GM12878 (cell line): Measurements from ENCODE around the gene NHERF2. TPM values are rescaled to one million over a fixed set of nuclear protein-coding genes. Genes with fewer than 3 reads are reported as not detected.
"Not testable (repeated sequence)": the region's sequence is repeated elsewhere in the genome, so short reads cannot be mapped to it uniquely, and the experiment has no call there.

Experiments used
- ATAC-seq: fragments of 200-7000 bp; cut with Tn5 transposase; 3 replicates; pipeline ENCODE4 v1.9.1; 2020; ENCODE audit warnings: mild to moderate bottlenecking, moderate library complexity
- BruUV-seq: library from RNA; stranded (reverse); fragments of 400-500 nt; replicated peaks from 2 replicates; lab custom pipeline; 2021; lab: Mats Ljungman, UMichigan
- CTCF ChIA-PET: fragments of 300-600 bp; sonication (Branson Sonifier 250); formaldehyde crosslinking; extraction: SDS; loops from one replicate; lab custom pipeline; 2021; ENCODE audit warnings: inconsistent platforms; lab: Yijun Ruan, JAX
- POLR2A ChIA-PET: fragments of 350-600 bp; formaldehyde crosslinking; extraction: SDS; loops from one replicate; lab custom pipeline; 2021; ENCODE audit warnings: inconsistent platforms; lab: Charles Lee
- RAD21 ChIA-PET: fragments of 300-600 bp; sonication (Branson Sonifier 250); formaldehyde crosslinking; loops from one replicate; lab custom pipeline; 2023; ENCODE audit warnings: antibody characterized with exemption; ENCODE audit not compliant: unreplicated experiment; lab: Charles Lee
- SMC1A ChIA-PET: fragments of 300-600 bp; sonication (Branson Sonifier 250); formaldehyde crosslinking; loops from one replicate; lab custom pipeline; 2023; ENCODE audit not compliant: unreplicated experiment, uncharacterized antibody; lab: Charles Lee
- DNase-seq: peaks from one replicate; pipeline ENCODE4 v3.0.0-alpha.2; 2011; ENCODE audit warnings: low read depth, low spot score
- FAIRE-seq: peaks from 3 replicates; lab custom pipeline; 2011; peaks lifted over from hg19 to GRCh38; lab: Jason Lieb, UNC
- H2AFZ ChIP-seq: 2 replicates; pipeline ENCODE4 v1.6.0; 2011; ENCODE audit warnings: low read depth, low read length, control low read depth; ENCODE audit not compliant: control insufficient read depth
- H3K27ac ChIP-seq: 2 replicates; pipeline ENCODE4 v1.5.1; 2011; ENCODE audit warnings: control low read depth; ENCODE audit not compliant: control insufficient read depth, insufficient read depth
- H3K27me3 ChIP-seq, 2 experiments: replicated peaks in 1 of 2; 2 replicates each; pipeline versions ENCODE4 v1.6.0 to v1.6.1; 2011; ENCODE audit warnings: low read length in 1 of 2; ENCODE audit not compliant: control insufficient read depth in 2 of 2, insufficient read depth in 2 of 2
- H3K36me3 ChIP-seq, 2 experiments: 2 replicates each; pipeline ENCODE4 v1.5.1; 2011; ENCODE audit warnings: low read length in 1 of 2; ENCODE audit not compliant: control insufficient read depth in 2 of 2, insufficient read depth in 2 of 2
- H3K4me1 ChIP-seq: 2 replicates; pipeline ENCODE4 v1.6.1; 2011; ENCODE audit warnings: mild to moderate bottlenecking, low read length, moderate library complexity, mixed read lengths; ENCODE audit not compliant: control insufficient read depth, insufficient read depth
- H3K4me2 ChIP-seq: 2 replicates; pipeline ENCODE4 v1.6.0; 2011; ENCODE audit warnings: control low read depth; ENCODE audit not compliant: control insufficient read depth, insufficient read depth
- H3K4me3 ChIP-seq: fragments of 200-600 bp; sonication (generic); 2 replicates; pipeline ENCODE4 v1.5.1; 2016
- H3K79me2 ChIP-seq: 2 replicates; pipeline ENCODE4 v1.6.0; 2011; ENCODE audit warnings: low read length; ENCODE audit not compliant: control insufficient read depth, insufficient read depth
- H3K9ac ChIP-seq: 2 replicates; pipeline ENCODE4 v1.8.0; 2011; ENCODE audit warnings: low read length, control low read depth, mixed read lengths; ENCODE audit not compliant: control insufficient read depth, insufficient read depth
- H3K9me3 ChIP-seq: replicated peaks from 3 replicates; pipeline ENCODE4 v1.5.1; 2011; ENCODE audit warnings: mild to moderate bottlenecking, low read length; ENCODE audit not compliant: control insufficient read depth, insufficient read depth
- H4K20me1 ChIP-seq: 2 replicates; pipeline ENCODE4 v1.6.0; 2011; ENCODE audit not compliant: control insufficient read depth, insufficient read depth
- CHD4 ChIP-seq: fragments of 200-600 bp; sonication (generic); IDR thresholded peaks from 2 replicates; pipeline ENCODE4 v1.6.1; 2016; ENCODE audit warnings: mild to moderate bottlenecking
- CREB1 ChIP-seq: IDR thresholded peaks from 2 replicates; pipeline ENCODE4 v1.6.1; 2012; ENCODE audit warnings: low read depth, mild to moderate bottlenecking, inconsistent platforms
- EGR1 ChIP-seq, 2 experiments: IDR thresholded peaks; 1 replicate in 1 of 2; 2 replicates in 1 of 2; pipeline ENCODE4 v1.6.1; 2011 to 2012; ENCODE audit warnings: low read depth in 2 of 2, low read length in 2 of 2, borderline replicate concordance in 1 of 2, mild to moderate bottlenecking in 1 of 2, moderate library complexity in 1 of 2
- FOXK2 ChIP-seq: fragments of 450-650 bp; IDR thresholded peaks from 2 replicates; pipeline ENCODE4 v1.6.1; 2017; ENCODE audit warnings: mild to moderate bottlenecking, moderate library complexity
- HDAC6 ChIP-seq: fragments of 200-600 bp; sonication (generic); IDR thresholded peaks from one replicate; pipeline ENCODE4 v1.8.0; 2017; ENCODE audit warnings: antibody characterized with exemption; ENCODE audit not compliant: unreplicated experiment
- JUNB ChIP-seq: IDR thresholded peaks from 2 replicates; pipeline ENCODE4 v1.6.1; 2016; ENCODE audit warnings: antibody characterized with exemption, mild to moderate bottlenecking
- SP1 ChIP-seq: IDR thresholded peaks from one replicate; pipeline ENCODE4 v1.6.1; 2011; ENCODE audit warnings: low read depth, low read length
- YY1 ChIP-seq: IDR thresholded peaks from 2 replicates; pipeline ENCODE4 v1.6.1; 2011; ENCODE audit warnings: low read depth, mild to moderate bottlenecking, low read length
- ZBED1 ChIP-seq: IDR thresholded peaks from 2 replicates; pipeline ENCODE4 v1.6.1; 2016; ENCODE audit warnings: borderline replicate concordance
- ZNF274 ChIP-seq: IDR thresholded peaks from one replicate; pipeline ENCODE4 v1.8.0; 2011; ENCODE audit not compliant: insufficient read length, insufficient read depth
- WGBS: methylation state at CpG from one replicate; pipeline ENCODE4 v1.1.6; 2016; ENCODE audit warnings: low lambda C conversion rate; ENCODE audit not compliant: insufficient replicate concordance, insufficient coverage; ENCODE audit errors: missing lambda C conversion rate; 5-methylcytosine and 5-hydroxymethylcytosine counted together
- in situ Hi-C: fragments of 300-500 bp; cut with MboI; formaldehyde crosslinking; loops from 9 replicates; pipeline ENCODE4 v1.14.3; 2018; ENCODE audit warnings: mixed read lengths
- intact Hi-C: fragments of 100-400 bp; cut with micrococcal nuclease; formaldehyde crosslinking; loops from one replicate; pipeline ENCODE4 v1.14.2; 2022; ENCODE audit not compliant: unreplicated experiment
- polyA plus RNA-seq, 11 experiments: library from polyadenylated mRNA; depleted of rRNA in 4 of 11; unstranded in 6 of 11; stranded (reverse) in 5 of 11; fragments of >200 nt; fragmentation: Nextera tagmentation in 4 of 11; fragmentation: Illumina TruSeq in 1 of 11; extraction: Ambion mirVana in 4 of 11; extraction: Trizol in 1 of 11; gene quantifications; 1 replicate in 1 of 11; 2 replicates in 10 of 11; pipeline versions ENCODE4 v1.2.1 to v1.2.3, GENCODE V29; 2011 to 2016; ENCODE audit warnings: inconsistent platforms in 2 of 11, missing spikeins in 2 of 11, low read depth in 1 of 11
- total RNA-seq, 4 experiments: library from RNA; depleted of rRNA in 3 of 4; stranded (reverse); fragments of >200 nt in 3 of 4; fragmentation: Illumina TruSeq in 1 of 4; extraction: Trizol in 1 of 4; gene quantifications; 2 replicates each; pipeline versions ENCODE4 v1.2.1 to v1.2.3, GENCODE V29; 2013 to 2021
- TF ChIP-seq, protein P1 (sequence below), 3 experiments: IDR thresholded peaks in 2 of 3; conservative IDR thresholded peaks in 1 of 3; 2 replicates each; pipeline ENCODE4 v1.5.1; 2011; ENCODE audit warnings: low read depth in 3 of 3, low read length in 3 of 3, mild to moderate bottlenecking in 3 of 3, control low read depth in 2 of 3, moderate library complexity in 2 of 3, inconsistent platforms in 1 of 3, mixed read lengths in 1 of 3; ENCODE audit not compliant: control insufficient read depth in 2 of 3, insufficient read depth in 1 of 3; ENCODE audit errors: extremely low read depth in 1 of 3

Gene NHERF2
- total and polyA plus RNA-seq, 10 of the 15 experiments (the other 5 are each of a cell fraction or from before 2014, with no cell fraction given) = 0.05 to 0.31 (median 0.08) TPM; not detected in 4

DNA sequence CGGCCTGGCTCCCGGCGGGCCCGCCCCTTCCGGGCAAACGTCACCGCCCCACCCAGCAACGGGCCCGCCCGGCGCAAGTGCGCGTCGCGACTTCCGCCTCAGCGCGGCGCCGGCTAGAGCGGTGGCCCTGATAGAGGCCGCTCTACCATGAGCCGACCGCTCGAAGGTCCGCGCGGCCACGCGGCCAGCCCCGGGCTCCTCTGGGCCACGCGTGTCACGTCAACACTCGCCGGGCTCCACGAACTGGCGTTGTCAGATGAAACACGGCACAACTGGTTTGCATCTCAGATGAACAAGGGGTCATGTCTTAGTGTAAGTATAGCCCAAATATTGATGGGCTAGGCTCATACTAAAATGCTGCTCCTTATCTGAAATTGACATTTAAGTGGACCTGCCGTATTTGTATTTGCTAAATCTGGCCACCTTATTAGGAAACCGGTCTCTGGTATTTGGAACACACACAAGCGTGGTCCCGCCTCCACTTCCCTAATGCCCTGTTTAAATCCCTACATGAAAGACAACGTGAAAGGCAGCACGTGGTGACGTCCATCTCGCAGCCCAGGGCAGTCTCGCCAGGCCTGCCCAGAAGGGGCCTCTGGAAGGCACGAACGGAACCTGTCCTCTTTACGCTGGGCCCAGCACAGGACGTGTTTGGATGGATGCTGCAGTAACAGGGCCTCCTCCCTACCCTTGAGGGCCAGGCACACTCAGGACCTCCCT, 16.8 kb upstream of the NHERF2 start, which contains the start of gene ZNF598 (continued):
- TF ChIP-seq YY1 (peak; percentile 67), HDAC6 (no peak), SP1 (no peak), CHD4 (no peak)

DNA sequence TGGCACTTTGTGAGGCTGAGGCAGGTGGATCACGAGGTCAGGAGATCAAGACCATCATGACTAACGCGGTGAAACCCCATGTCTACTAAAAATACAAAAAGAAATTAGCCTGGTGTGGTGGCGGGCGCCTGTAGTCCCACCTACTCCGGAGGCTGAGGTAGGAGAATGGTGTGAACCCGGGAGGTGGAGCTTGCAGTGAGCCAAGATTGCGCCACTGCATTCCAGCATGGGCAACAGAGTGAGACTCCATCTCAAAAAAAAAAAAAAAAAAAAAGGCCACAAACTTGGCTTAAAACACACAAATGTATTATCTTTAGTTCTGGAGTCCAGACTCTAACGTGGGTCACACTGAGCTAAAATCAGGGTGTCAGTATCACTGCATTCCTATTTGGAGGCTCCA, 15.0 kb upstream of the NHERF2 start:
- H4K20me1 ChIP-seq, H3K27ac ChIP-seq, H2AFZ ChIP-seq, H3K27me3 ChIP-seq, H3K9me3 ChIP-seq, SMC1A ChIA-PET, H3K4me2 ChIP-seq, intact Hi-C loops, RAD21 ChIA-PET, H3K4me3 ChIP-seq, ATAC-seq, DNase-seq, FAIRE-seq, H3K9ac ChIP-seq, BruUV-seq, H3K36me3 ChIP-seq: not testable (repeated sequence)
- ChIA-PET CTCF (interaction anchor here (0.9 to 2.5 kb wide), 3 partner anchors 11 to 142 kb away, joined by 3 to 11 read pairs (median 8); no protein-coding TSS in a partner anchor), POLR2A (interaction anchor here (0.6 to 0.7 kb wide), 3 partner anchors 17 to 359 kb away, joined by 3 to 6 read pairs (median 4); no protein-coding TSS in a partner anchor)
- in situ Hi-C loops = loop anchor here (10.0 kb wide), 1 partner anchor 483 kb away; no protein-coding TSS in a partner anchor
- Histone ChIP-seq H3K79me2 (peaks cover 38% of the 10 kb centered on the region), H3K4me1 (peaks cover 14% of the 10 kb centered on the region)
- 80% methylated on average over 9 of the region's 9 CpGs for WGBS

DNA sequence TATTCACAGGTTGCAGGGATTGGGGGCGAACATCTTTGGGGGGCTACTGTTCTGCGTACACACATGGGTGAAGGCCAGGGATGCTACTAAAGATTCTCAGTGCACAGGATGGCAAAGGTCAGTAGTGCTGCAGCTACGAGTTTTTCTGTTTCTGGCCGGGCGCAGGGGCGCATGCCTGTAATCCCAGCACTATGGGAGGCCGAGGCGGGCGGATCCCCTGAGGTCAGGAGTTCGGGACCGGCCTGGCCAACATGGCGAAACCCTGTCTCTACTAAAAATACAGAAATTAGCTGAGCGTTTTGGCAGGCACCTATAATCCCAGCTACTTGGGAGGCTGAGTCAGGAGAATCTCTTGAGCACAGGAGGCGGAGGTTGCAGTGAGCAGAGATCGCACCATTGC, 13.2 kb upstream of the NHERF2 start:
- no peak for ATAC-seq
- ChIA-PET RAD21 (no interaction called here), SMC1A (no interaction called here), POLR2A (interaction anchor here (0.6 to 0.9 kb wide), 2 partner anchors 9 to 401 kb away, joined by 3 to 6 read pairs; no protein-coding TSS in a partner anchor), CTCF (interaction anchor here (0.8 to 2.3 kb wide), 5 partner anchors 9 to 139 kb away, joined by 3 to 11 read pairs (median 5); no protein-coding TSS in a partner anchor)
- H3K79me2 ChIP-seq = peaks cover 20% of the 10 kb centered on the region
- H3K27me3 ChIP-seq = no peaks in the 10 kb centered on the region
- no TSS peak for BruUV-seq
- intact Hi-C loops (no loop called here), in situ Hi-C loops (loop anchor here (10.0 kb wide), 1 partner anchor 481 kb away; no protein-coding TSS in a partner anchor)
- H3K4me1 ChIP-seq = peaks cover 7% of the 10 kb centered on the region
- no peaks in the 10 kb centered on the region for H3K36me3 ChIP-seq
- H3K27ac ChIP-seq = no peak overlapping the region
- WGBS = 81% methylated on average over 15 of the region's 15 CpGs
- no peaks in the 10 kb centered on the region for H3K9me3 ChIP-seq
- no peaks in the 10 kb centered on the region for H4K20me1 ChIP-seq
- no peak for DNase-seq
- no peak overlapping the region for H2AFZ ChIP-seq
- no peak overlapping the region for H3K4me2 ChIP-seq
- no peak overlapping the region for H3K4me3 ChIP-seq
- no peak overlapping the region for H3K9ac ChIP-seq
- no peak for FAIRE-seq
- no peak for TF ChIP-seq EGR1 (IDR thresholded peaks at IDR 0.05; ENCODE audit: borderline replicate concordance in 1 of 2, low read depth in 2 of 2, low read length in 2 of 2)
- no peak for TF ChIP-seq FOXK2
- TF ChIP-seq CREB1 = no peak
- TF ChIP-seq ZNF274 = no peak
- TF ChIP-seq ZBED1 = no peak
- no peak for TF ChIP-seq JUNB
- TF ChIP-seq, protein P1, sequence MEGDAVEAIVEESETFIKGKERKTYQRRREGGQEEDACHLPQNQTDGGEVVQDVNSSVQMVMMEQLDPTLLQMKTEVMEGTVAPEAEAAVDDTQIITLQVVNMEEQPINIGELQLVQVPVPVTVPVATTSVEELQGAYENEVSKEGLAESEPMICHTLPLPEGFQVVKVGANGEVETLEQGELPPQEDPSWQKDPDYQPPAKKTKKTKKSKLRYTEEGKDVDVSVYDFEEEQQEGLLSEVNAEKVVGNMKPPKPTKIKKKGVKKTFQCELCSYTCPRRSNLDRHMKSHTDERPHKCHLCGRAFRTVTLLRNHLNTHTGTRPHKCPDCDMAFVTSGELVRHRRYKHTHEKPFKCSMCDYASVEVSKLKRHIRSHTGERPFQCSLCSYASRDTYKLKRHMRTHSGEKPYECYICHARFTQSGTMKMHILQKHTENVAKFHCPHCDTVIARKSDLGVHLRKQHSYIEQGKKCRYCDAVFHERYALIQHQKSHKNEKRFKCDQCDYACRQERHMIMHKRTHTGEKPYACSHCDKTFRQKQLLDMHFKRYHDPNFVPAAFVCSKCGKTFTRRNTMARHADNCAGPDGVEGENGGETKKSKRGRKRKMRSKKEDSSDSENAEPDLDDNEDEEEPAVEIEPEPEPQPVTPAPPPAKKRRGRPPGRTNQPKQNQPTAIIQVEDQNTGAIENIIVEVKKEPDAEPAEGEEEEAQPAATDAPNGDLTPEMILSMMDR (IDR thresholded peaks at IDR 0.05 in 2 of 3, conservative IDR thresholded peaks at IDR 0.05 in 1 of 3; ENCODE audit: control insufficient read depth in 2 of 3, extremely low read depth in 1 of 3, insufficient read depth in 1 of 3, low read depth in 3 of 3, low read length in 3 of 3) = no peak
